Activated gamma-delta T cell treated with Interleukin-2 at 50 U/mL for 16 hours (primary cell): ENCODE results near the gene GPC5.
"Not testable (repeated sequence)": the region's sequence is repeated elsewhere in the genome, so short reads cannot be mapped to it uniquely, and the experiment has no call there.

Source experiments
- DNase-seq: peaks from one replicate; pipeline ENCODE4 v3.0.0-alpha.2; 2020

GPC5 gene

GRCh38 chr13:92514420-92515125, 1116.2 kb downstream of the GPC5 start:
- no peak for DNase-seq

GRCh38 chr13:92516878-92517277, 1118.5 kb downstream of the GPC5 start:
- not testable (repeated sequence) for DNase-seq

DNA sequence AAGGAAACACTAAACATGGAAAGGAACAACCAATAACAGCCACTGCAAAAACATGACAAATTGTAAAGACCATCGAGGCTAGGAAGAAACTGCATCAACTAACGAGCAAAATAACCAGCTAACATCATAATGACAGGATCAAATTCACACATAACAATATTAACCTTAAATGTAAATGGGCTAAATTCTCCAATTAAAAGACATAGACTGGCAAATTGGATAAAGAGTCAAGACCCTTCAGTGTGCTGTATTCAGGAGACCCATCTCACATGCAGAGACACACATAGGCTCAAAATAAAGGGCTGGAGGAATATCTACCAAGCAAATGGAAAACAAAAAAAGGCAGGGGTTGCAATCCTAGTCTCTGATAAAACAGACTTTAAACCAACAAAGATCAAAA, 1120.2 kb downstream of the GPC5 start:
- not testable (repeated sequence) for DNase-seq

DNA sequence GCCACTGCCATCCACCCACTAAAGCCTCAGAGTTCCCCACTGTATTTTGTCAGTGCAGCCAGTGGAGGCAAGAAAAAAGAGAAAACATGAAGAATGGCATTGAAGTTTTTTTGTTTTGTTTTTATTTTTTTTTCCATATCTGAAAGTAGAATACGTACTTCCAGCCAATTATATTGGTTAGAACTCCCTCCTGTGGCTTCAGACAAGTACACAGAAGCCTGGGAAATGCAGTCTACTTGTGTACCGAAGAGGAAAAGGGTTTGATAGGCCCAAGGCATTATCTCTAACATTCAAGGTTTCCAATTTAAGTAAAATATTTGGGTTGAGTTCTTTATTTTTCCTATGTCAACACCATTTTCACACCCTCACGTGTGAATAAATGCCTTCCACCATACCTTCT, 1131.9 kb downstream of the GPC5 start:
- no peak for DNase-seq

DNA sequence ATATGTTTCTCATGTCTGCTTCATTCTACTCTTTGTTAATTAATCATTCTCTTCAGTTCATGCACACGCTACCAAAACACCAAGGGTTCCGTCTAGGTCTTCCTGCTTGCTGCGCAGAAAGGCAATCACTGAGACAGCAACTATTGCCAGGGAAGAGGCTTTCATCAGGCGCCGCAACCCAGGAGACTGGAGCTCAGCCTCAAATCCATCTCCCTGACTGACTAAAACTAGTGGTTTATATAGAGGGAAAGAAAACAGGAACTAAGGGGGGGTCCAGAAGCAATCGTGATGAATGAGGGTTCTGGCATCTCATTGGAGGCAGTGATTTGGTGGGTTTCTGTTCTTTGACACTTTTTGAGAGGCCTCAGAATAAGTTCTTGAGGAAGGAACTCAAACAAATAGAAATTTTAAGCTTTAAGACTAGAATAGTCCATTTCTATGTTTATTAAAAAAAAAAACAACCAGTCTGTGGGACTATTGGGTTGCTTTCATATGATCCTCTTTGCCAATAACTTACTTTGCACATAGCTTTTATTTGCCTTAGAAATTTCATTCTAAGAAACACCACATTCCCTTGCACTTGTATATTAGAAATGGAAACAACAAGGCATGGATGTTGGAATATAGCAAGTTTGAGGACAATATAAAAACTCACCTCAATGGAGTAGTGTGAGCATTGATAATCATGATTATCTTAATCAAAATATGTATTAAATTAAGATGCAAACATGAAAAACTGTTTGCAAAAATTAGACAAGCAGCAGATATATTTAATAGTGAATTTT, 1137.0 kb downstream of the GPC5 start:
- no peak for DNase-seq

- DNase-seq: no peak
Measured at GRCh38 chr13:92537471-92537870, 1139.0 kb downstream of the GPC5 start.

GRCh38 chr13:92538164-92538563, 1139.7 kb downstream of the GPC5 start:
- no peak for DNase-seq

DNA sequence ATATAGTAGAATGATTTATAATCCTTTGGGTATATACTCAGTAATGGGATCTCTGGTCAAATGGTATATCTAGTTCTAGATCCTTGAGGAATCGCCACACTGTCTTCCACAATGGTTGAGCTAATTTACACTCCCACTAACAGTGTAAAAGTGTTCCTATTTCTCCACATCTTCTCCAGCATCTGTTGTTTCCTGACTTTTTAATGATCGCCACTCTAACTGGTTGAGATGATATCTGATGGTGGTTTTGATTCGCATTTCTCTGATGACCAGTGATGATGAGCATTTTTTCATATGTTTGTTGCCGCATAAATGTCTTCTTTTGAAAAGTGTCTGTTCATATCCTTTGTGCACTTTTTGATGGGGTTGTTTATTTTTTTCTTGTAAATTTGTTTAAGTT, 1140.7 kb downstream of the GPC5 start:
- not testable (repeated sequence) for DNase-seq

DNA sequence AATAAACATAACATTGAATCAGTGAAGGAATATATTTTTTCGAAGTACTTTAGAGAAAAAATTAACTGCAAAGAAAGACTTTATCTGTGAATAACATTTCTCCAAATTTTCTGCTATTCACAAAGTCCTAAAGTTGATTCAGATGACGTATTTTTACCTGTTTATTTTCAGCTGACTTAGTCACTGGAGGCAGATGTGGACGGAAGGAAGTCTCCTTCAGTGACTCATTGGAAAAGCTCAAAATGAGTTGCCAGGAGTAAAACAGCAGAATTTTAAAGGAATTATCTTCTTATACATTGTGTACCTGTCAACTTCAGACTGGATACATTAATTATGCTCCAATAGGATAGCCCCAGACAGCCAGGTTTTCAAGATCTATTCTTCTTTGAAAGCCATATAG, 1148.8 kb downstream of the GPC5 start:
- DNase-seq: no peak

DNA sequence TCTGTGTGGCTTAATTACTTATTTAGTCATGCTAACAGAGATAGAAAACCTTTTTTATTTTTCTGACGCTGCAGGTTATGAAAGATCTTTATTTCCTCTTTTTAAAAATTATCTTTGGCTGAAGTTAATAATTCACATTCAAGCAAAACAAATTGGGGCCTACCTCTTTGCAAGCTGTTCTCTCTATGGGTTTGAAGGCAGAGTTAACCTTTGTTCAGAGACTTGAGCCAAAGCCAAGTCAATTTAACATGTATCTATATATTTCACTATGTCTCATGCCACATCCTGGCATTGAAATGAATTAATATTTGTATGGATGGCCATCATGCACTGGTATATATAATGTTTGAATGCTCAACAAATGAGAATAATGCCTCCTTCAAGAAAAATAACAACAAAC, 1150.9 kb downstream of the GPC5 start:
- no peak for DNase-seq

DNA sequence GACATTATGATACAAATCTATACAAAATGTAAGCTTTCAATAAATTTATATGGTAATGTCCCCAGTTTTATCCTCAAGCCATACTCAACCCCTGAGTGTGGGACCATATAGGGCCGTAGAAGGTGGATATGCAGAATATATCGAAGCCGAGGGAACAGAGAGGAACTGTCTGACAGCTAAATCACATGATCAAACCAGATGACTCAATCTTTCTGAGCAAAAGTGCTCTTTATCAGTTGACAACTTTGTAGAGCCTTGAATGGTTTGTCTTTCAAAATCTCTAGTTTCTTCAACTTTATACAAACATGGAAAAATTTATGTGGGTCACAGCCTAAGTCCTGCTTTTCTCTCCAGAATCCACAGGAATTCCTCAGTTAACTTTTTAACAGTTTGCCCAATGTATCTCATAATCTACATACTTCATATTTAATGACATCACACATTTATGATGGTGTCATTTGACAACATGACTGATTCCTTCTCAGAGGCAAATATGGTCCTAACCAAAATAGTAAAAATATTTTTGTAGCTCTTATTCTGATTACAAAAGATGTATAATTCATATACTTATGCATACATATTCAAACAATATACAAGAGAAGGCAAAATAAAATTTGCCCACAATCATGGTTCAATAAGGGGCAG, 1155.2 kb downstream of the GPC5 start:
- DNase-seq: no peak

DNA sequence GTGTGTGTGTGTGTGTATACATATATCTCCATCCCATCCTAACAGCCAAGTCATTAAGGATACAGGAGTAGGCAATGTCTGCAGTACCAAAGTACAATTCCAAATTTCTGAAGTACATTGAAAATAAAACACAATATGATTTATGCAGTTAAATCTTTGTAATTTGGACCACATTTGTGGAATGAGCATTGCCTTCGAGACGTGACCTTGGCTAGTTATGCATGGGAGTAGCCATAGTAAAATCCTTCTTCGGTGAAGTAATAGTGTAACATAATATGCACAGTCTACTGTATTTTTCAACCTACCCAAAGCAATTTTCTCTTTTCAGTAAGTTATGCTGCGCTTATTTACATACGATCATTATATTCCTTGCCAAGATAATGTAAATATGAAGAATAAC, 1162.5 kb downstream of the GPC5 start:
- no peak for DNase-seq

- no peak for DNase-seq
Measured at GRCh38 chr13:92564942-92565341, 1166.5 kb downstream of the GPC5 start.

DNA sequence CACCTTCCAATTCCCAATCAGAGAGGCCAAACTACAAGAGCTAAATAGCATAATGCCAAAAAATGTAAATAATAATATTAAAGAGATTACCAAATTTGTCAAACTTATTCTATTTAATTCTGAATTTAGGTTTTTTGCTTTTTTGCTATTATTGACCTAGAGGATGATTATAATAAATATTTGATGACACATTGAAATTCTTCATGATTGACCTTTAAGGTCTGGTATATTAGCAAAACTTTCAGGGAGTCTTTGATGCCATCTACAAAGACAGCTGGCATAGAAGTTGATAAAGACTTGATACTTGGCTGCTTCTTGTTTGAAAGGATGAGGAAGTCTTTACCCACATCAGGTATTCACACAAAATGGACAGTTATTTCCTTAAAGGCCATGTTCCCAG, 1168.3 kb downstream of the GPC5 start:
- DNase-seq: no peak

- no peak for DNase-seq
Measured at GRCh38 chr13:92572190-92572589, 1173.8 kb downstream of the GPC5 start.

DNA sequence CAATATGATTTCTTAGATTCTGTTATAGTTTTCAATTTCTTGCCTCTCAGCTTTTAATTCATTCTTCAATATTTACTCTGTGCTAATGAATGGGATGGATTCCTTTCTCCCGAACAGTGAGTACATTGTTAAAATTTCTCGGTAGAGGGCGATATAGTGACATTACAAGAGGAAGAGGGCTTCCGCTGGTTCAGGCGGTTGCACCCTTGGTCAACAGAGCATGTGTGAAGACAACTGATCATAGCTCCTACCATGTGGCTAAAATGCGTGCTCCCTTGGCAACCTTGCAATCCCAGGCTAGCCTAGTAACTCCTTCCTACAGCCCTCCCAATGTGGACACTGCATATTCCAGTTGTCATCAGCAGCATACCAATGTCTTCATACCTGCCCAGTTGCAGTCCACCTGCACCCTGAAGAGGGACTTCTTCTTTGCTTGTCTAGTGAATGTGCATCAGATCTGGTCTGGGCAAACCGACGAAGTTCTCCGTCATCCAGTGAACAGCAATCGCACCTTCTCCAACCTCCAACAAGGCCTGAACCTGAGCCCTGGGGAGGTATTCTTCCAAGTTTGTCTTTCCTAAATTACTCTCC, 1175.1 kb downstream of the GPC5 start:
- no peak for DNase-seq

GRCh38 chr13:92574499-92574898, 1176.1 kb downstream of the GPC5 start:
- no peak for DNase-seq

GRCh38 chr13:92575777-92576176, 1177.4 kb downstream of the GPC5 start:
- no peak for DNase-seq

GRCh38 chr13:92578358-92578757, 1179.9 kb downstream of the GPC5 start:
- no peak for DNase-seq

- no peak for DNase-seq
Measured at GRCh38 chr13:92589955-92590354, 1191.5 kb downstream of the GPC5 start.

- DNase-seq: no peak
Measured at GRCh38 chr13:92590503-92590908, 1192.1 kb downstream of the GPC5 start.

DNA sequence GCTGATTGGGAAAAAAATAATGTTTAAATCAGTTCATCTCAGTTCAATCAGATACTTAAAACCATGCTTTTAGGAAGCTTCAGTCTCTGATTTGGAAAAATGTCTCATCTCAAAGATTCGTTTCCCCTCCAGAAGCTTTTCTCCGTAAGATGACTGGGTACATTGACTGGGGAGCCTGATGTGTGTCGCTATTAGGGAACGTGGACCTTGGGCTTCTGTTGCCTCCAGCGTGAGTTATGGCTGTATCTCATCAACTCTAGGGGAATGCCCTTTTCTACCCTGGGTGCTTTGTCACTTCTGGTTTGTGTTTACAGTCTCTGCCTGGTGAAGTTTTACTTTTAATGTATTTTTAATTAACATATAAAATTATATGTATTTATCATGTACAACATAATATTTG, 1192.7 kb downstream of the GPC5 start:
- DNase-seq: no peak

GRCh38 chr13:92592757-92593156, 1194.3 kb downstream of the GPC5 start:
- no peak for DNase-seq

GRCh38 chr13:92602560-92602959, 1204.1 kb downstream of the GPC5 start:
- no peak for DNase-seq
